ENCODE results near the gene JADE1. TPM values are rescaled to one million over a fixed set of nuclear protein-coding genes. Genes with fewer than 3 reads are reported as not detected.

The JADE1 gene
- 25.2 TPM for total RNA-seq

GRCh38 chr4:128809477-128810330 lies at the start of gene JADE1:
Gene JADE1 (plus strand): TSS chr4:128809700. CDS start chr4:128831759, 22,059 bp downstream.
- intact Hi-C loops (cut with DNase I), result no loop called here

DNA sequence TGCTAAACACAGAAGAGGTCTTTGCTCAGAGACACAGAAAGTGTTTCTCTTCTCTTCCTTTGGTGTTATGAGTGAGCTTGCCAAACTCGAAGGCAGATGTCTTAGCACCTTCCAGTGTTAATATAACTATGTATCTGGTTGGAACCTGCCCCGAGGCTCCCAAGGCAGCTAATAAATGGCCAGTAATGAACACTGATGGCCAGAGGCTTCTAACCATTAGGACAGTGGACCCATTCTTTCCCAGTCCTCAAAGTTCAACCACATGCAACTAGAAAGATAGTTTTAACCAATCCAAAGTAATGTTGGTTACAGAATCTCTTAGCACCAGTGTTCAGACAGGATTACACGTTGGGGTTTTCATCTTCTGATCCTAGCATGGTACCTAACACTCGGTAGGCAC lies 42.7 kb upstream of the JADE1 start:
- intact Hi-C loops (cut with DNase I), result no loop called here

More at GRCh38 chr4:128809477-128810330, at the start of gene JADE1:
- ATAC-seq, result peak; percentile 84
- peak; percentile 93 for DNase-seq (ENCODE audit: low spot score)

GRCh38 chr4:128768373-128768996 lies 41.0 kb upstream of the JADE1 start:
- intact Hi-C loops (cut with DNase I), result no loop called here
- DNase-seq (ENCODE audit: low spot score) (no peak), ATAC-seq (no peak)

More for the DNA sequence above, 42.7 kb upstream of the JADE1 start:
- ATAC-seq, result no peak
- DNase-seq (ENCODE audit: low spot score), result no peak

GRCh38 chr4:128769011-128769410 lies 40.5 kb upstream of the JADE1 start:
- DNase-seq (ENCODE audit: low spot score) (no peak), ATAC-seq (no peak)
- intact Hi-C loops (cut with DNase I), result no loop called here

DNA sequence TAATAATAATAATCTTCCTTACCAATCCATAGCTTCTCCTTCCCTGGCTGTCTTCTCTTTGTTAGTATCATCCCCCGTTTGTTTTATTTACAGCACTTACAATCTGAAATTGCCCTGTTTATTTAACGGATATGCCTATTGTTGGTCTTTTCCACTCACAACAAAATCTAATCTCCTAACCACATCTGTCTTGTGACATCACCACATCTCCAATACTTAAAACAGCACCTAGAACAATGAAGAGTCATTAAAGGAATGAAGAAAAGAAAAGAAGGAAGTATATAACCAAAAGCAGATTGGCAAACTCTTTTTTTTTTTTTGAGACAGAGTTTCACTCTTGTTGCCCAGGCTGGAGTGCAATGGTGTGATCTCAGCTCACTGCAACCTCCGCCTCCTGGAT lies 38.7 kb upstream of the JADE1 start:
- intact Hi-C loops (cut with DNase I), result no loop called here
- DNase-seq (ENCODE audit: low spot score), result no peak
- ATAC-seq, result no peak

DNA sequence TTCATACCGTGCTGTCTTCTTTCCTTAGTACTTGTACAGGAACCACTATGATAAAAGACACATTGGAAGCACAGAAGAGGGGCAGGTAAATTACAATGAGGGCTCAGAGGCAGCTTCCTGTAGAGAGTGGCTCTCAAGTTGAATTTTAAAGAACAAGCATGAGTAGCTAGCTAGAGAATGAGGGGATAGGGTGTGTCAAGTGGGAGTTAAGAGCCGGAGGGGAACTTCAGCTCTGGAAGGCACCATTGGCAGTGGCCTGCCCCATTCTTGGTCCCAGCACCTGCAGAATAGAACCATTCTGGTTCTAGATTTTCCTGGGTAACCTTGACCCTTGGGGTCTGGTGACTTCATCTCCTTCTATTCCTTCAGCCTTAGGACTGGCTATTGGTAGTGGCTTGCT lies 34.0 kb upstream of the JADE1 start:
- intact Hi-C loops (cut with DNase I), result no loop called here
- no peak for DNase-seq (ENCODE audit: low spot score)
- ATAC-seq, result no peak

- ATAC-seq, result no peak
- intact Hi-C loops (cut with DNase I), result no loop called here
- no peak for DNase-seq (ENCODE audit: low spot score)
These were observed 33.6 kb upstream of the JADE1 start for GRCh38 chr4:128775916-128776315.

DNA sequence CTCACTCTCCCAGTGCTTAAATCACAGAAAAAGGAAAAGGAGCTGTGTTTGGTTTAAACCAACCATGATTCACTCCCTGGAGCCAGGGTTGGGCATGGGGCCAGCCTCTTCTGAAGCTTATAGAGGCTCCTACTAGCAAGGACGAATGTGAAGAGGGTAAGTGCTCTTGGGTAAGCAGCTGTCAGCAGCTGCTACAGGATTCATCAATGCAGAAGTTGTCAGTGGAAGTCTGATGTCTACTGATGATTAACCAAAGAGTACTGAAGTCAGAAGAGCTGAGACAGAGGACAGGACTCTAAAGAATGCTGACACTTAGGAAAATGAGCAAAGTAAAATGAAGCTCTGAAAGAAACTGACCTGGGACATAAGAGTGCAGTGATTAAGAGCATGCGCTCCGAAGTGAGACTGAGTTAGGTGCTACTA lies 32.7 kb upstream of the JADE1 start:
- intact Hi-C loops (cut with DNase I), result no loop called here
- DNase-seq (ENCODE audit: low spot score) (no peak), ATAC-seq (no peak)

GRCh38 chr4:128780688-128781087 lies 28.8 kb upstream of the JADE1 start:
- no peak for DNase-seq (ENCODE audit: low spot score)
- intact Hi-C loops (cut with DNase I), result no loop called here
- no peak for ATAC-seq

DNA sequence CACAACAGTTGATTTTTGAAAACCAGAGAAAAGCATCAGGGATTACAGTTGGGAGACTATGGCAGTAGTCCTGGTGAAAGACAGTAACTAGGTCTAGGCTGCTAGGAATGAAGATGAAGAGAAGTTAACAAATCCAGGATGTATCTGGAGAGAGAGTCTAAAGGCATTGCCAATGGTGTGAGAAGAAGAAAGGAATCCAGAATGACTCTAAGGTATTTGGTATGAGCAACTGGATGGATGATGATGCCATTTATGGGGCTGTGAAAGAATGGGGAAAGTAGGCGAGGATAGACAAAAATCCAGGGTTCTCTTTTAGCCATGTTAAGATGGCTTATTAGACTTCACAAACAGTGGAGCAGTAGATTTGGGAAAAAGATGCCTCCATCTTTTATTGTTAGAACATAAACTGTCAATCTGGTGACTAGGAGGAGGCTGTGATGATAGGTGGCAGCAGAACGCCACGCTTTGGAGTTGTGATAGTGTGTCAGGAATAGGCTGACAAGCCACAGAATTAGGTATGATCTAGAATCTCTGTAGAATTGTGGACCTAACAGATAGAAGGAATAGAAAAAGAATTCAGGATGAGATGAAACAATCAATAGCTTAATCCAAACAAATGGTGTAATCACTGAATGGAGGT lies 27.3 kb upstream of the JADE1 start:
- ATAC-seq (peak; percentile 80), DNase-seq (ENCODE audit: low spot score) (no peak)
- intact Hi-C loops (cut with DNase I), result no loop called here

DNA sequence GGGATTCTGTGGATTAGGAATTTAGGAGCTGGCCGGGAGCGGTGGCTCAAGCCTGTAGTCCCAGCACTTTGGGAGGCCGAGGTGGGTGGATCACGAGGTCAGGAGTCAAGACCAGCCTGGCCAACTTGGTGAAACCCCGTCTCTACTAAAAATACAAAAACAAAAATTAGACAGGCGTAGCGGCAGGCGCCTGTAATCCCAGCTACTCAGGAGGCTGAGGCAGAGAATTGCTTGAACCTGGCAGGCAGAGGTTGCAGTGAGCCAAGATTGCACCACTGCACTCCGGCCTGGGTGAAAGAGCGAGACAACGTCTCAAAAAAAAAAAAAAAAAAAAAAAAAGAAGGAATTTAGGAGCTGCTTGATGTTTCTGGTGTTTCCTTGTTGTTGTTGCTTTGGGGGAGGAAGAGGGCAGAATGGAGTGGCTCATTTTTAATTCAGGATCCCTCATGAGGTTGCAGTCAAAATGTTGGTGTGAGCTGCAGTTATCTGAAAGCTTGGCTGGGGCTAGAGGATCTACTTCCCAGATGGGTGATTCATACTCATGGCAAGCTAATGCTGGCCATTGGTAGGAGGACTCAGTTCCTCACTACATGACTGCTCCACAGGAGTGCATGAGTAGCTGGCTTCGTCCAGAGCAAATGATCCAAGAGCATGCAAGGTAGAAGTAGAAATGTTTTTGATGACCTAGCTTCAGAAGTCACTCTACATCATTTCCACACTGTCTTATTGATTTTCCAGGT lies 26.5 kb upstream of the JADE1 start:
- intact Hi-C loops (cut with DNase I), result no loop called here
- ATAC-seq (peak; percentile 87), DNase-seq (ENCODE audit: low spot score) (no peak)

DNA sequence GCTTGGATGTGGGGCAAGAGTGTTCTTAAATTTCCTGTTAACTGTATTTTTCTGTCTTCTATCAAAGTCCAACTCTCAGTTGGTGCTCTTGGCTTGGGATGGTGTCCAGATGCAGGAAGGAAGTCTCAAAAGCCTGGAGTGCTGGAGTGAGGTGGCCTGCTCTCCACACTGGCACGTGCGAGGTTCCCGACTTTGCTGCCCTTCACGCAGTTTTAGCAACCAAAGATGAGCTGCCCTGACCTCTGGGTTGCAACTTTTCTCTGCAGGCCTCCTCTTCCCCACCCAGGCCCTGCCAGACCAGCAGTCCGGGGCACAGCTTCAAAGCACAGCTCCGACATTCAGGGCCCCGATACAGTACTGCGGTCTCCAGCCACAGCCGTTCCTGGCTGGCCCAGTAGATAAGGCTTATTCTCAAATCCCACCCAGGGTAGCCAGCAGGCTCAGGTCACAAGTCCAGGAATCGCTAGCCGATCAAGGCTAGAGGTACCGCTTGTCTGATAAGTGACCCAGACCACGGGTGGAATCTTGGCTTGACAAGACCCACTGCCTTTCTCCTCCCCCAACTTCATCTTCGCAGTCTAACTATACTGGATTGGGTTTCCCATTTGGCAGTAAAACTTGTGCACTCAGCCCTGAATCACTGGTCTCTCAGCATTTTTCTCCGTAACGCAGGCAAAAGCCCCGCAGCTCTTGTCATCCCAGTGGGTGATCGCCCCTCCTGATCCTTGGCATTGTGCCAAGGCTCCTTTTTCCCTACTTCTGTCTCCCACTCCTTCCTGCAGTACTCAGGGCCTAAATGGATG lies 21.8 kb upstream of the JADE1 start:
- DNase-seq (ENCODE audit: low spot score) (no peak), ATAC-seq (peak; percentile 23)

GRCh38 chr4:128793859-128794672 lies 15.4 kb upstream of the JADE1 start:
- ATAC-seq, result no peak

More for the DNA sequence above, 21.8 kb upstream of the JADE1 start:
- intact Hi-C loops (cut with DNase I), result no loop called here

DNA sequence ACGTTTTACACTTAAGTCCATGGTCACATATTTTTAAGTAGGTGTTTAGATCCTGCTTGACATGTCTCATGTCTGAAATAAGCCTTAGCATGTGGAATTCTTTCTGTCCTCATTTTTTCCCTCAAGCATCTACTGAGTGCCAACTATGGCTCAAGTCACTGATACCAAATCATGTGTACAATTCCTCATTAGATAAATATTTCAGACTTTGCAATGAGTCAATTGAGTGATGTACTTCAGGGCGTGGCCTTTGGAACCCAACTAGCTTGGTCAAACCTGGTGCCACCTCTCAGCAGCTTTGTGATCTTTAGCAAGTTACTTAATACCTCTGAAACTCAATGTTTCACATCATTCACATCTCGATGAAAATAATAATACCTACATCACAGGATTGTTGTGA lies 12.6 kb upstream of the JADE1 start:
- DNase-seq (ENCODE audit: low spot score), result no peak
- intact Hi-C loops (cut with DNase I), result no loop called here
- ATAC-seq, result no peak

More at GRCh38 chr4:128793859-128794672, 15.4 kb upstream of the JADE1 start:
- intact Hi-C loops (cut with DNase I), result no loop called here
- DNase-seq (ENCODE audit: low spot score), result no peak

GRCh38 chr4:128800284-128800683 lies 9.2 kb upstream of the JADE1 start:
- ATAC-seq (no peak), DNase-seq (ENCODE audit: low spot score) (no peak)
- intact Hi-C loops (cut with DNase I), result no loop called here

- intact Hi-C loops (cut with DNase I), result no loop called here
These were observed 8.7 kb upstream of the JADE1 start for GRCh38 chr4:128800701-128801284.

More at GRCh38 chr4:128800701-128801284, 8.7 kb upstream of the JADE1 start:
- DNase-seq (ENCODE audit: low spot score) (no peak), ATAC-seq (no peak)

All from sciatic nerve (tissue), 2 donors.